ENCODE data around the gene HSPG2. TPM values are rescaled to one million over a fixed set of nuclear protein-coding genes. Genes with fewer than 3 reads are reported as not detected.

HSPG2 gene
- total and polyA plus RNA-seq, 9 of the 15 experiments (the other 6 are each of a cell fraction or from before 2014, with no cell fraction given) = 0.14 to 160 (median 15.7) TPM

DNA sequence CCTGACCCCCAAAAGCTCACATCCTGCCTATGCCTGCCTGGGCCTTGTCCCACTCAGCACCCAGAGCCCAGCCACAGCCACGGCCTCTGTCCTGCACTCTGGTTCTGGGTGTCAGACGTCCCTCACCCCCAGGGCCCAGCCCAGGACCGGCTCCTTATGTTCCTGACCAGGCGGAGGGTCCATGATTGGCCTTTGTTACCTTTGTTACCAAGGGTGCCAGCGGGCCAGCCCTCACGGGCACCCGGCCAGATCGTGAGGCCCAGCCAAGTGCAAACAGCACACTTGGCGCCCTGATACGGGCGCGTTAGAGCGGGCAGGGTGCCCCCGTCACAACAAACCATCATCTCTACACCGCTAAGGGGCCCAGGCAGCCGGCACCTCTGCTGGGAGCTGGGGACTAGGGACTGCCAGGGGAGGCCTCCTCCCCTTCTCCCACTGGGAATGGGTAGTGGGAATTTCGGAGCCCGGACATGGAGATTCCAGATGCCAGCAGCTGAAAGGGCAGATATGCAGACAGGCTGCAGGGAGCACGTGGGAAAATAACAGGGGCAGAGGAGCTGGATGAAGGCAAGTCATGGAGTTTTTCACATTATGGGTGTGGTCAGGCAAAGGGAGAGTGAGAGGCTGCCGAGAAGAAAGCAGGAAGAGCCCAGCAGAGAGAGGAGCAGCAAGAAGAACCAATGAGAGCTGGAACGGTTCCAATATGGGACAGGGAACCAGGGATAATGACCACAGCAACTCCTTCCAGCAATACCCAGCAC lies 22.1 kb downstream of the HSPG2 start (continued):
- peak; percentile 34; the same call in 1 of the 2 replicates for TF ChIP-seq MYC (IDR thresholded peaks at IDR 0.05; ENCODE audit: low read depth, low read length)
- TF ChIP-seq MYC (CRISPR knock-in tag; IDR thresholded peaks at IDR 0.05; ENCODE audit: borderline replicate concordance, low read depth) = no peak
- no peak for TF ChIP-seq TRIM28 (IDR thresholded peaks at IDR 0.05)
- peak; percentile 61 for TF ChIP-seq RBM22 (IDR thresholded peaks at IDR 0.05; ENCODE audit: low read depth, low read length, poor library complexity, severe bottlenecking)
- TF ChIP-seq ZNF77 (CRISPR knock-in tag; IDR thresholded peaks at IDR 0.05) = 0 out of 2 replicates have a peak, but pooled peaks have one; percentile 50
- TF ChIP-seq SOX6 (IDR thresholded peaks at IDR 0.05) = peak; percentile 21; the same call in 1 of the 2 replicates
- TF ChIP-seq, protein P1, sequence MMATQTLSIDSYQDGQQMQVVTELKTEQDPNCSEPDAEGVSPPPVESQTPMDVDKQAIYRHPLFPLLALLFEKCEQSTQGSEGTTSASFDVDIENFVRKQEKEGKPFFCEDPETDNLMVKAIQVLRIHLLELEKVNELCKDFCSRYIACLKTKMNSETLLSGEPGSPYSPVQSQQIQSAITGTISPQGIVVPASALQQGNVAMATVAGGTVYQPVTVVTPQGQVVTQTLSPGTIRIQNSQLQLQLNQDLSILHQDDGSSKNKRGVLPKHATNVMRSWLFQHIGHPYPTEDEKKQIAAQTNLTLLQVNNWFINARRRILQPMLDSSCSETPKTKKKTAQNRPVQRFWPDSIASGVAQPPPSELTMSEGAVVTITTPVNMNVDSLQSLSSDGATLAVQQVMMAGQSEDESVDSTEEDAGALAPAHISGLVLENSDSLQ (IDR thresholded peaks at IDR 0.05) = peak; percentile 82
- TF ChIP-seq NBN (IDR thresholded peaks at IDR 0.05; ENCODE audit: low read depth) = no peak
- TF ChIP-seq L3MBTL2 (IDR thresholded peaks at IDR 0.05) = 0 out of 2 replicates have a peak, but pooled peaks have one; percentile 15
- 0 out of 2 replicates have a peak, but pooled peaks have one; percentile 8 for TF ChIP-seq MYNN (IDR thresholded peaks at IDR 0.05)
- TF ChIP-seq MYNN (CRISPR knock-in tag; IDR thresholded peaks at IDR 0.05) = no peak
- TF ChIP-seq ZNF24 (IDR thresholded peaks at IDR 0.05) = 0 out of 2 replicates have a peak, but pooled peaks have one; percentile 8
- TF ChIP-seq SRSF7 (optimal IDR thresholded peaks at IDR 0.05; ENCODE audit: low read depth, low read length) = no peak
- peak; percentile 26 for TF ChIP-seq TBP (optimal IDR thresholded peaks at IDR 0.05; ENCODE audit: low read depth, low read length)
- 0 out of 2 replicates have a peak, but pooled peaks have one; percentile 23 for TF ChIP-seq SPI1 (IDR thresholded peaks at IDR 0.05; ENCODE audit: borderline replicate concordance, low read depth, low read length)
- TF ChIP-seq, protein P2, sequence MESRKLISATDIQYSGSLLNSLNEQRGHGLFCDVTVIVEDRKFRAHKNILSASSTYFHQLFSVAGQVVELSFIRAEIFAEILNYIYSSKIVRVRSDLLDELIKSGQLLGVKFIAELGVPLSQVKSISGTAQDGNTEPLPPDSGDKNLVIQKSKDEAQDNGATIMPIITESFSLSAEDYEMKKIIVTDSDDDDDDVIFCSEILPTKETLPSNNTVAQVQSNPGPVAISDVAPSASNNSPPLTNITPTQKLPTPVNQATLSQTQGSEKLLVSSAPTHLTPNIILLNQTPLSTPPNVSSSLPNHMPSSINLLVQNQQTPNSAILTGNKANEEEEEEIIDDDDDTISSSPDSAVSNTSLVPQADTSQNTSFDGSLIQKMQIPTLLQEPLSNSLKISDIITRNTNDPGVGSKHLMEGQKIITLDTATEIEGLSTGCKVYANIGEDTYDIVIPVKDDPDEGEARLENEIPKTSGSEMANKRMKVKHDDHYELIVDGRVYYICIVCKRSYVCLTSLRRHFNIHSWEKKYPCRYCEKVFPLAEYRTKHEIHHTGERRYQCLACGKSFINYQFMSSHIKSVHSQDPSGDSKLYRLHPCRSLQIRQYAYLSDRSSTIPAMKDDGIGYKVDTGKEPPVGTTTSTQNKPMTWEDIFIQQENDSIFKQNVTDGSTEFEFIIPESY (CRISPR knock-in tag; IDR thresholded peaks at IDR 0.05) = 0 out of 2 replicates have a peak, but pooled peaks have one; percentile 49
- 0 out of 2 replicates have a peak, but pooled peaks have one; percentile 52 for TF ChIP-seq GATAD2A (IDR thresholded peaks at IDR 0.05)
- TF ChIP-seq ZNF561 (CRISPR knock-in tag; conservative IDR thresholded peaks at IDR 0.05) = no peak
- TF ChIP-seq TCF3 (CRISPR knock-in tag; IDR thresholded peaks at IDR 0.05) = 0 out of 2 replicates have a peak, but pooled peaks have one; percentile 20
- TF ChIP-seq HDGF (IDR thresholded peaks at IDR 0.05) = no peak
- TF ChIP-seq, protein P3, sequence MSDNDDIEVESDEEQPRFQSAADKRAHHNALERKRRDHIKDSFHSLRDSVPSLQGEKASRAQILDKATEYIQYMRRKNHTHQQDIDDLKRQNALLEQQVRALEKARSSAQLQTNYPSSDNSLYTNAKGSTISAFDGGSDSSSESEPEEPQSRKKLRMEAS (CRISPR knock-in tag; IDR thresholded peaks at IDR 0.05) = peak; percentile 40
- TF ChIP-seq MTF1 (CRISPR knock-in tag; IDR thresholded peaks at IDR 0.05; ENCODE audit: borderline replicate concordance) = no peak
- peak; percentile 53; the same call in 1 of the 2 replicates for TF ChIP-seq RBFOX2 (IDR thresholded peaks at IDR 0.05; ENCODE audit: low read depth, low read length)
- TF ChIP-seq NFIC (IDR thresholded peaks at IDR 0.05) = peak; percentile 94
- TF ChIP-seq, protein P4, sequence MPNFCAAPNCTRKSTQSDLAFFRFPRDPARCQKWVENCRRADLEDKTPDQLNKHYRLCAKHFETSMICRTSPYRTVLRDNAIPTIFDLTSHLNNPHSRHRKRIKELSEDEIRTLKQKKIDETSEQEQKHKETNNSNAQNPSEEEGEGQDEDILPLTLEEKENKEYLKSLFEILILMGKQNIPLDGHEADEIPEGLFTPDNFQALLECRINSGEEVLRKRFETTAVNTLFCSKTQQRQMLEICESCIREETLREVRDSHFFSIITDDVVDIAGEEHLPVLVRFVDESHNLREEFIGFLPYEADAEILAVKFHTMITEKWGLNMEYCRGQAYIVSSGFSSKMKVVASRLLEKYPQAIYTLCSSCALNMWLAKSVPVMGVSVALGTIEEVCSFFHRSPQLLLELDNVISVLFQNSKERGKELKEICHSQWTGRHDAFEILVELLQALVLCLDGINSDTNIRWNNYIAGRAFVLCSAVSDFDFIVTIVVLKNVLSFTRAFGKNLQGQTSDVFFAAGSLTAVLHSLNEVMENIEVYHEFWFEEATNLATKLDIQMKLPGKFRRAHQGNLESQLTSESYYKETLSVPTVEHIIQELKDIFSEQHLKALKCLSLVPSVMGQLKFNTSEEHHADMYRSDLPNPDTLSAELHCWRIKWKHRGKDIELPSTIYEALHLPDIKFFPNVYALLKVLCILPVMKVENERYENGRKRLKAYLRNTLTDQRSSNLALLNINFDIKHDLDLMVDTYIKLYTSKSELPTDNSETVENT (CRISPR knock-in tag; IDR thresholded peaks at IDR 0.05) = 0 out of 2 replicates have a peak, but pooled peaks have one; percentile 13
- no peak for TF ChIP-seq CBFA2T3 (IDR thresholded peaks at IDR 0.05)
